Muscle layer of colon (tissue), 2 donors: Measurements from ENCODE around the gene NHSL1.

Experiments used
- H3K27ac ChIP-seq: one replicate; pipeline ENCODE4 v1.7.0; 2013; ENCODE audit warnings: low read depth, mild to moderate bottlenecking, low read length, moderate library complexity
- H3K27me3 ChIP-seq, 2 donors: one replicate each; pipeline ENCODE4 v1.7.0; 2013; ENCODE audit warnings: low read length in 2 of 2, mild to moderate bottlenecking in 2 of 2; ENCODE audit not compliant: insufficient read depth in 2 of 2, control insufficient read depth in 1 of 2
- H3K36me3 ChIP-seq: one replicate; pipeline ENCODE4 v1.7.0; 2013; ENCODE audit warnings: mild to moderate bottlenecking, low read length; ENCODE audit not compliant: insufficient read depth
- H3K4me1 ChIP-seq: one replicate; pipeline ENCODE4 v1.7.0; 2013; ENCODE audit warnings: mild to moderate bottlenecking, low read length; ENCODE audit not compliant: insufficient read depth
- H3K4me3 ChIP-seq, 2 donors: one replicate each; pipeline ENCODE4 v1.7.0; 2013; ENCODE audit warnings: low read length in 2 of 2, low read depth in 1 of 2, mild to moderate bottlenecking in 1 of 2, moderate library complexity in 1 of 2
- H3K9ac ChIP-seq: one replicate; pipeline ENCODE4 v1.7.0; 2013; ENCODE audit warnings: low read length
- H3K9me3 ChIP-seq: one replicate; pipeline ENCODE4 v1.7.0; 2013; ENCODE audit warnings: mild to moderate bottlenecking, low read length
- donor health status: abdominal sarcoma.
- donor health status: Adenocarcinoma of cecum.

The NHSL1 gene

GRCh38 chr6:138446821-138447220 is 52.5 kb downstream of the NHSL1 start:
- no peaks in the 10 kb centered on the region for H3K27me3 ChIP-seq
- no peak overlapping the region for H3K9ac ChIP-seq
- no peaks in the 10 kb centered on the region for H3K9me3 ChIP-seq
- no peak overlapping the region for H3K4me3 ChIP-seq
- H3K27ac ChIP-seq, result no peak overlapping the region
- H3K4me1 ChIP-seq, result no peaks in the 10 kb centered on the region
- H3K36me3 ChIP-seq, result no peaks in the 10 kb centered on the region

GRCh38 chr6:138443979-138444378 is 55.3 kb downstream of the NHSL1 start:
- no peaks in the 10 kb centered on the region for H3K4me1 ChIP-seq
- no peak overlapping the region for H3K27ac ChIP-seq
- no peaks in the 10 kb centered on the region for H3K9me3 ChIP-seq
- no peaks in the 10 kb centered on the region for H3K36me3 ChIP-seq
- H3K9ac ChIP-seq, result no peak overlapping the region
- H3K27me3 ChIP-seq, result no peaks in the 10 kb centered on the region
- H3K4me3 ChIP-seq, result no peak overlapping the region

GRCh38 chr6:138442663-138443062 is 56.6 kb downstream of the NHSL1 start:
- no peak overlapping the region for H3K9ac ChIP-seq
- no peaks in the 10 kb centered on the region for H3K27me3 ChIP-seq
- no peak overlapping the region for H3K4me3 ChIP-seq
- H3K36me3 ChIP-seq, result no peaks in the 10 kb centered on the region
- H3K27ac ChIP-seq, result no peak overlapping the region
- H3K9me3 ChIP-seq, result no peaks in the 10 kb centered on the region
- H3K4me1 ChIP-seq, result no peaks in the 10 kb centered on the region

- H3K4me1 ChIP-seq, result no peaks in the 10 kb centered on the region
- no peaks in the 10 kb centered on the region for H3K36me3 ChIP-seq
- no peaks in the 10 kb centered on the region for H3K9me3 ChIP-seq
- no peaks in the 10 kb centered on the region for H3K27me3 ChIP-seq
- H3K9ac ChIP-seq, result no peak overlapping the region
- no peak overlapping the region for H3K4me3 ChIP-seq
- no peak overlapping the region for H3K27ac ChIP-seq
Observed at GRCh38 chr6:138441965-138442364, 57.3 kb downstream of the NHSL1 start.

- H3K9ac ChIP-seq, result no peak overlapping the region
- H3K9me3 ChIP-seq, result no peaks in the 10 kb centered on the region
- H3K4me1 ChIP-seq, result no peaks in the 10 kb centered on the region
- H3K4me3 ChIP-seq, result no peak overlapping the region
- no peak overlapping the region for H3K27ac ChIP-seq
- H3K36me3 ChIP-seq, result no peaks in the 10 kb centered on the region
- H3K27me3 ChIP-seq, result no peaks in the 10 kb centered on the region
Observed at GRCh38 chr6:138440758-138441357, 58.4 kb downstream of the NHSL1 start.

GRCh38 chr6:138440296-138440695 is 59.0 kb downstream of the NHSL1 start:
- H3K9me3 ChIP-seq, result no peaks in the 10 kb centered on the region

GRCh38 chr6:138439546-138439945 is 59.7 kb downstream of the NHSL1 start:
- H3K4me1 ChIP-seq, result no peaks in the 10 kb centered on the region
- no peaks in the 10 kb centered on the region for H3K9me3 ChIP-seq
- H3K36me3 ChIP-seq, result no peaks in the 10 kb centered on the region
- H3K27me3 ChIP-seq, result no peaks in the 10 kb centered on the region
- H3K4me3 ChIP-seq, result no peak overlapping the region
- H3K27ac ChIP-seq, result no peak overlapping the region
- no peak overlapping the region for H3K9ac ChIP-seq

More at GRCh38 chr6:138440296-138440695, 59.0 kb downstream of the NHSL1 start:
- H3K27me3 ChIP-seq, result no peaks in the 10 kb centered on the region
- no peak overlapping the region for H3K27ac ChIP-seq
- no peaks in the 10 kb centered on the region for H3K36me3 ChIP-seq
- no peak overlapping the region for H3K9ac ChIP-seq
- H3K4me1 ChIP-seq, result no peaks in the 10 kb centered on the region
- no peak overlapping the region for H3K4me3 ChIP-seq

GRCh38 chr6:138434925-138435324 is 64.4 kb downstream of the NHSL1 start:
- H3K27me3 ChIP-seq, result no peaks in the 10 kb centered on the region
- no peak overlapping the region for H3K27ac ChIP-seq
- peaks cover 5% of the 10 kb centered on the region for H3K4me1 ChIP-seq
- no peaks in the 10 kb centered on the region for H3K9me3 ChIP-seq
- no peak overlapping the region for H3K9ac ChIP-seq
- H3K36me3 ChIP-seq, result no peaks in the 10 kb centered on the region
- H3K4me3 ChIP-seq, result no peak overlapping the region

- Histone ChIP-seq H3K27me3 (no peaks in the 10 kb centered on the region), H3K36me3 (no peaks in the 10 kb centered on the region), H3K9ac (no peak overlapping the region), H3K27ac (no peak overlapping the region), H3K9me3 (no peaks in the 10 kb centered on the region), H3K4me1 (peaks cover 10% of the 10 kb centered on the region), H3K4me3 (no peak overlapping the region)
Observed at GRCh38 chr6:138434096-138434495, 65.2 kb downstream of the NHSL1 start.

GRCh38 chr6:138432063-138432356 is 67.3 kb downstream of the NHSL1 start:
- no peaks in the 10 kb centered on the region for H3K9me3 ChIP-seq
- no peak overlapping the region for H3K9ac ChIP-seq
- no peak overlapping the region for H3K27ac ChIP-seq
- H3K27me3 ChIP-seq, result no peaks in the 10 kb centered on the region
- H3K36me3 ChIP-seq, result no peaks in the 10 kb centered on the region
- H3K4me1 ChIP-seq, result peaks cover 10% of the 10 kb centered on the region
- H3K4me3 ChIP-seq, result no peak overlapping the region

GRCh38 chr6:138431256-138432062 is 67.8 kb downstream of the NHSL1 start:
- no peak overlapping the region for H3K27ac ChIP-seq
- H3K9me3 ChIP-seq, result no peaks in the 10 kb centered on the region
- H3K9ac ChIP-seq, result no peak overlapping the region
- no peaks in the 10 kb centered on the region for H3K27me3 ChIP-seq
- H3K4me1 ChIP-seq, result peaks cover 10% of the 10 kb centered on the region
- H3K36me3 ChIP-seq, result no peaks in the 10 kb centered on the region
- H3K4me3 ChIP-seq, result no peak overlapping the region
